WTC11 (cell line): ENCODE data around the gene EVX1. TPM values are rescaled to one million over a fixed set of nuclear protein-coding genes. Genes with fewer than 3 reads are reported as not detected.

Source experiments
- ATAC-seq: fragments of 200-7000 bp; cut with Tn5 transposase; 2 replicates; pipeline ENCODE4 v1.10.0; 2021; ENCODE audit warnings: mild to moderate bottlenecking, moderate library complexity
- CTCF ChIA-PET: fragments of 300-600 bp; sonication (Branson Sonifier 250); formaldehyde crosslinking; loops from one replicate; lab custom pipeline; 2021; ENCODE audit warnings: antibody characterized with exemption; lab: Charles Lee
- POLR2A ChIA-PET: fragments of 350-600 bp; sonication (Branson Sonifier 250); formaldehyde crosslinking; loops from one replicate; lab custom pipeline; 2021; ENCODE audit warnings: antibody characterized with exemption; lab: Charles Lee
- DNase-seq: peaks from one replicate; pipeline ENCODE4 v3.0.0; 2021; ENCODE audit warnings: low spot score
- H3K27ac Mint-ChIP-seq: 2 replicates; pipeline ENCODE4 v1.8.0; 2021; ENCODE audit warnings: mixed read lengths
- H3K27me3 Mint-ChIP-seq: 2 replicates; pipeline ENCODE4 v1.8.0; 2021; ENCODE audit warnings: low read depth, mild to moderate bottlenecking, moderate library complexity, mixed read lengths
- H3K36me3 Mint-ChIP-seq: 2 replicates; pipeline ENCODE4 v1.8.0; 2021; ENCODE audit warnings: mixed read lengths
- H3K4me1 Mint-ChIP-seq: 2 replicates; pipeline ENCODE4 v1.8.0; 2022; ENCODE audit warnings: mixed read lengths
- H3K4me3 Mint-ChIP-seq: 2 replicates; pipeline ENCODE4 v1.8.0; 2021; ENCODE audit warnings: mild to moderate bottlenecking, moderate library complexity, mixed read lengths
- H3K9me3 Mint-ChIP-seq: 2 replicates; pipeline ENCODE4 v1.8.0; 2021; ENCODE audit warnings: mixed read lengths
- ATF2 ChIP-seq: sonication (generic); formaldehyde crosslinking; IDR thresholded peaks from 2 replicates; pipeline ENCODE4 v1.8.1; 2022; ENCODE audit warnings: low read depth, missing genetic modification reagents, borderline replicate concordance
- ESRRA ChIP-seq: sonication (generic); formaldehyde crosslinking; IDR thresholded peaks from 2 replicates; pipeline ENCODE4 v1.8.1; 2022; ENCODE audit warnings: mild to moderate bottlenecking, missing genetic modification reagents, borderline replicate concordance
- GABPB1 ChIP-seq: sonication (generic); formaldehyde crosslinking; IDR thresholded peaks from 2 replicates; pipeline ENCODE4 v1.8.1; 2023; ENCODE audit warnings: mild to moderate bottlenecking, missing genetic modification reagents
- GRHL2 ChIP-seq: fragments of 250-450 bp; sonication (Bioruptor Pico); IDR thresholded peaks from 2 replicates; pipeline ENCODE4 v1.8.0; 2022; ENCODE audit warnings: mild to moderate bottlenecking, moderate library complexity; ENCODE audit not compliant: insufficient replicate concordance, severe bottlenecking
- GTF2I ChIP-seq: fragments of 250-450 bp; sonication (Bioruptor Pico); conservative IDR thresholded peaks from 2 replicates; pipeline ENCODE4 v1.4.0; 2021; ENCODE audit warnings: mild to moderate bottlenecking
- IRF1 ChIP-seq: sonication (generic); formaldehyde crosslinking; IDR thresholded peaks from 2 replicates; pipeline ENCODE4 v1.8.0; 2023; ENCODE audit warnings: missing genetic modification reagents
- IRF2 ChIP-seq: sonication (generic); formaldehyde crosslinking; IDR thresholded peaks from 2 replicates; pipeline ENCODE4 v1.8.0; 2022; ENCODE audit warnings: low read depth, missing genetic modification reagents, borderline replicate concordance
- JAZF1 ChIP-seq: fragments of 250-450 bp; sonication (Bioruptor Pico); IDR thresholded peaks from 2 replicates; pipeline ENCODE4 v1.9.0; 2021; ENCODE audit warnings: moderate library complexity, mild to moderate bottlenecking, inconsistent platforms
- MAX ChIP-seq: sonication (generic); formaldehyde crosslinking; IDR thresholded peaks from 2 replicates; pipeline ENCODE4 v1.8.0; 2022; ENCODE audit warnings: mild to moderate bottlenecking, missing genetic modification reagents
- MYBL2 ChIP-seq: sonication (generic); formaldehyde crosslinking; IDR thresholded peaks from 2 replicates; pipeline ENCODE4 v1.8.1; 2023; ENCODE audit warnings: mild to moderate bottlenecking, moderate library complexity, missing genetic modification reagents
- NFATC4 ChIP-seq: fragments of 250-450 bp; sonication (Bioruptor Pico); IDR thresholded peaks from 2 replicates; pipeline ENCODE4 v1.9.0; 2021; ENCODE audit warnings: mild to moderate bottlenecking
- RELA ChIP-seq: sonication (generic); formaldehyde crosslinking; IDR thresholded peaks from 2 replicates; pipeline ENCODE4 v1.8.1; 2022; ENCODE audit warnings: missing genetic modification reagents, mild to moderate bottlenecking, borderline replicate concordance
- TCF7 ChIP-seq: sonication (generic); formaldehyde crosslinking; IDR thresholded peaks from 2 replicates; pipeline ENCODE4 v1.8.0; 2022; ENCODE audit warnings: mild to moderate bottlenecking, low read depth, missing genetic modification reagents, moderate library complexity
- TEAD4 ChIP-seq: sonication (generic); formaldehyde crosslinking; IDR thresholded peaks from 2 replicates; pipeline ENCODE4 v1.8.0; 2022; ENCODE audit warnings: mild to moderate bottlenecking, missing genetic modification reagents
- USF1 ChIP-seq: sonication (generic); formaldehyde crosslinking; IDR thresholded peaks from 2 replicates; pipeline ENCODE4 v1.8.0; 2022; ENCODE audit warnings: mild to moderate bottlenecking, missing genetic modification reagents
- ZBTB43 ChIP-seq: sonication (generic); formaldehyde crosslinking; IDR thresholded peaks from 2 replicates; pipeline ENCODE4 v1.8.1; 2023; ENCODE audit warnings: mild to moderate bottlenecking, missing genetic modification reagents
- total RNA-seq: library from RNA; stranded (reverse); gene quantifications from 3 replicates; pipeline ENCODE4 v1.2.3, GENCODE V29; 2021
- TF ChIP-seq, protein P1 (sequence below): sonication (generic); formaldehyde crosslinking; conservative IDR thresholded peaks from 2 replicates; pipeline ENCODE4 v1.8.1; 2023; ENCODE audit warnings: mild to moderate bottlenecking, low read depth, missing genetic modification reagents, moderate library complexity
- TF ChIP-seq, protein P2 (sequence below): fragments of 200-600 bp; IDR thresholded peaks from 2 replicates; pipeline ENCODE4 v1.8.0; 2022; ENCODE audit warnings: antibody characterized with exemption
- TF ChIP-seq, protein P3 (sequence below): fragments of 250-450 bp; sonication (Bioruptor Pico); IDR thresholded peaks from 2 replicates; pipeline ENCODE4 v1.9.0; 2021; ENCODE audit warnings: mild to moderate bottlenecking

Gene EVX1
- total RNA-seq, 1 experiment from 2014 or later: not detected

DNA sequence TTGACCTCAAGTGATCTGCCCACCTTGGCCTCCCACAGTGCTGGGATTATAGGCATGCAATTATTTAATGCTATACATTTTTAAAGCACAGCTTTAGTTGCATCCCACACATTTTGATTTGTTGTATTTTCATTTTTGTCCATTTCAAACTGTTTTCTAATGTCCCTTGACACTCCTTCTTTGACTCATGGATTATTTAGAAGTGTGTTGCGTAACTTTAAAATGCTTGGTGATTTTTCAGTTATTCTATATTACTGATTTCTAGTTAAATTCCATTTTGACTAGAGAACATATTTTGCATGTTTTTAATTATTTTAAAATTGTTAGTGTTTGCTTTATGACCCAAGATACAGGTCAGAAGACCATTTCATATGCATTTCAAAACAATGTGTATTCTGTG is 28.8 kb downstream of the EVX1 start (continued):
- TF ChIP-seq, protein P1, sequence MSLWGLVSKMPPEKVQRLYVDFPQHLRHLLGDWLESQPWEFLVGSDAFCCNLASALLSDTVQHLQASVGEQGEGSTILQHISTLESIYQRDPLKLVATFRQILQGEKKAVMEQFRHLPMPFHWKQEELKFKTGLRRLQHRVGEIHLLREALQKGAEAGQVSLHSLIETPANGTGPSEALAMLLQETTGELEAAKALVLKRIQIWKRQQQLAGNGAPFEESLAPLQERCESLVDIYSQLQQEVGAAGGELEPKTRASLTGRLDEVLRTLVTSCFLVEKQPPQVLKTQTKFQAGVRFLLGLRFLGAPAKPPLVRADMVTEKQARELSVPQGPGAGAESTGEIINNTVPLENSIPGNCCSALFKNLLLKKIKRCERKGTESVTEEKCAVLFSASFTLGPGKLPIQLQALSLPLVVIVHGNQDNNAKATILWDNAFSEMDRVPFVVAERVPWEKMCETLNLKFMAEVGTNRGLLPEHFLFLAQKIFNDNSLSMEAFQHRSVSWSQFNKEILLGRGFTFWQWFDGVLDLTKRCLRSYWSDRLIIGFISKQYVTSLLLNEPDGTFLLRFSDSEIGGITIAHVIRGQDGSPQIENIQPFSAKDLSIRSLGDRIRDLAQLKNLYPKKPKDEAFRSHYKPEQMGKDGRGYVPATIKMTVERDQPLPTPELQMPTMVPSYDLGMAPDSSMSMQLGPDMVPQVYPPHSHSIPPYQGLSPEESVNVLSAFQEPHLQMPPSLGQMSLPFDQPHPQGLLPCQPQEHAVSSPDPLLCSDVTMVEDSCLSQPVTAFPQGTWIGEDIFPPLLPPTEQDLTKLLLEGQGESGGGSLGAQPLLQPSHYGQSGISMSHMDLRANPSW (CRISPR knock-in tag): no peak

DNA sequence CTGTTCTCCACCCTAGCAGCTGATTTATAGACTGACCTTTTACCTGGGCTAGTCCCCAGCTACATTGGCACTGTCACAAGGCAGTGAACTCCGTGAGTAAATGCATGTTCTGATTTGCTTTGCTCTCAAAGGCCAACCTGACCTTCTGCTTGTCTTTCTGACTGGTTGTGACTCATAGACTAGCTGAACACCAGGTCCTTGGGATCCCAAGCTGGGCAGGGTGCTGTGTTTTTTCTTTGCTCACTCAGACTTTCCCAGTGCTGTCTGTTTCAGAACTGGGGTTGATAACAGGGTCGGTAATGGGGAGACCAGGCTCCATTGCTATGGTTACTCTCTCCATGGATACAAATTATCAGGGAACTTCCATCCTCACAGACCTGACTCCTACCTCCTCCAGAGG is 35.0 kb downstream of the EVX1 start:
- CTCF ChIA-PET: no interaction called here

DNA sequence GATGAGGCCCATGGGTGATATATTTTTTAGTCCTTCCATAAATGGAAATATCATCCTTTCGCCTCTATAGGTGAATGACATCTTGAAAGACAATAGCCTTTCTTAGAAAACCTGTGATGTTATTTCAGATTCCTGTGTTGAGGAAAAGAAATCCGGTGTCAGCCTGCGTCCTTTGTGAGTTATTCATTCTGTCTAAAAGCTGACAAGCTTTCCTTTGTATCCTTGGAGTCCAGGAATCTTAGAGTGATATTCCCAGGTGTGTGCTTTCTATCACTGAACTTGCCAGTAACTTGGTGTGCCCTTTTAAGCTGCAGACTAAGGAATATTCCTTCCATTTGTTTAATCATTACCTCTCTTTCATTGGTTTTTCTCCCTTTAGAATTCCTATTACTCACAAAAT is 41.0 kb downstream of the EVX1 start:
- no peak overlapping the region for H3K4me3 Mint-ChIP-seq
- ChIA-PET POLR2A (no interaction called here), CTCF (no interaction called here)
- no peaks in the 10 kb centered on the region; the same call in 1 of the 2 replicates for H3K27me3 Mint-ChIP-seq
- no peak overlapping the region for H3K27ac Mint-ChIP-seq
- no peaks in the 10 kb centered on the region for H3K36me3 Mint-ChIP-seq
- peaks cover 7% of the 10 kb centered on the region for H3K9me3 Mint-ChIP-seq
- no peaks in the 10 kb centered on the region for H3K4me1 Mint-ChIP-seq
- ATAC-seq: no peak
- no peak for DNase-seq
- TF ChIP-seq IRF1 (no peak), TEAD4 (CRISPR knock-in tag) (no peak), GABPB1 (CRISPR knock-in tag) (no peak), GRHL2 (CRISPR knock-in tag) (no peak), USF1 (CRISPR knock-in tag) (no peak), ESRRA (CRISPR knock-in tag) (no peak)
- TF ChIP-seq, protein P2, sequence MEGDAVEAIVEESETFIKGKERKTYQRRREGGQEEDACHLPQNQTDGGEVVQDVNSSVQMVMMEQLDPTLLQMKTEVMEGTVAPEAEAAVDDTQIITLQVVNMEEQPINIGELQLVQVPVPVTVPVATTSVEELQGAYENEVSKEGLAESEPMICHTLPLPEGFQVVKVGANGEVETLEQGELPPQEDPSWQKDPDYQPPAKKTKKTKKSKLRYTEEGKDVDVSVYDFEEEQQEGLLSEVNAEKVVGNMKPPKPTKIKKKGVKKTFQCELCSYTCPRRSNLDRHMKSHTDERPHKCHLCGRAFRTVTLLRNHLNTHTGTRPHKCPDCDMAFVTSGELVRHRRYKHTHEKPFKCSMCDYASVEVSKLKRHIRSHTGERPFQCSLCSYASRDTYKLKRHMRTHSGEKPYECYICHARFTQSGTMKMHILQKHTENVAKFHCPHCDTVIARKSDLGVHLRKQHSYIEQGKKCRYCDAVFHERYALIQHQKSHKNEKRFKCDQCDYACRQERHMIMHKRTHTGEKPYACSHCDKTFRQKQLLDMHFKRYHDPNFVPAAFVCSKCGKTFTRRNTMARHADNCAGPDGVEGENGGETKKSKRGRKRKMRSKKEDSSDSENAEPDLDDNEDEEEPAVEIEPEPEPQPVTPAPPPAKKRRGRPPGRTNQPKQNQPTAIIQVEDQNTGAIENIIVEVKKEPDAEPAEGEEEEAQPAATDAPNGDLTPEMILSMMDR: no peak

More for the DNA sequence above, 35.0 kb downstream of the EVX1 start:
- Mint-ChIP-seq H3K27ac (no peak overlapping the region), H3K27me3 (peaks cover 3% of the 10 kb centered on the region), H3K36me3 (peaks cover 5% of the 10 kb centered on the region), H3K4me3 (no peak overlapping the region), H3K9me3 (peaks cover 15% of the 10 kb centered on the region), H3K4me1 (peaks cover 5% of the 10 kb centered on the region)
- TF ChIP-seq RELA (CRISPR knock-in tag) (no peak), TCF7 (CRISPR knock-in tag) (no peak), JAZF1 (CRISPR knock-in tag) (no peak), MAX (CRISPR knock-in tag) (no peak), NFATC4 (CRISPR knock-in tag) (no peak), GTF2I (no peak), MYBL2 (CRISPR knock-in tag) (no peak), ZBTB43 (CRISPR knock-in tag) (no peak), IRF2 (no peak), IRF1 (no peak), ATF2 (CRISPR knock-in tag) (no peak)
- TF ChIP-seq, protein P3, sequence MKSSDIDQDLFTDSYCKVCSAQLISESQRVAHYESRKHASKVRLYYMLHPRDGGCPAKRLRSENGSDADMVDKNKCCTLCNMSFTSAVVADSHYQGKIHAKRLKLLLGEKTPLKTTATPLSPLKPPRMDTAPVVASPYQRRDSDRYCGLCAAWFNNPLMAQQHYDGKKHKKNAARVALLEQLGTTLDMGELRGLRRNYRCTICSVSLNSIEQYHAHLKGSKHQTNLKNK: no peak
- ATAC-seq: no peak
- DNase-seq: no peak
- POLR2A ChIA-PET: no interaction called here
